GM19463 (cell line): Measurements from ENCODE around the gene DDX1.
"Not testable (repeated sequence)": the region's sequence is repeated elsewhere in the genome, so short reads cannot be mapped to it uniquely, and the experiment has no call there.

ENCODE experiments used
- ATAC-seq: cut with Tn5 transposase; IDR thresholded peaks from one replicate; pipeline ENCODE4 v1.9.1; 2021; ENCODE audit warnings: mild to moderate bottlenecking, moderate library complexity; ENCODE audit not compliant: unreplicated experiment

Gene DDX1

DNA sequence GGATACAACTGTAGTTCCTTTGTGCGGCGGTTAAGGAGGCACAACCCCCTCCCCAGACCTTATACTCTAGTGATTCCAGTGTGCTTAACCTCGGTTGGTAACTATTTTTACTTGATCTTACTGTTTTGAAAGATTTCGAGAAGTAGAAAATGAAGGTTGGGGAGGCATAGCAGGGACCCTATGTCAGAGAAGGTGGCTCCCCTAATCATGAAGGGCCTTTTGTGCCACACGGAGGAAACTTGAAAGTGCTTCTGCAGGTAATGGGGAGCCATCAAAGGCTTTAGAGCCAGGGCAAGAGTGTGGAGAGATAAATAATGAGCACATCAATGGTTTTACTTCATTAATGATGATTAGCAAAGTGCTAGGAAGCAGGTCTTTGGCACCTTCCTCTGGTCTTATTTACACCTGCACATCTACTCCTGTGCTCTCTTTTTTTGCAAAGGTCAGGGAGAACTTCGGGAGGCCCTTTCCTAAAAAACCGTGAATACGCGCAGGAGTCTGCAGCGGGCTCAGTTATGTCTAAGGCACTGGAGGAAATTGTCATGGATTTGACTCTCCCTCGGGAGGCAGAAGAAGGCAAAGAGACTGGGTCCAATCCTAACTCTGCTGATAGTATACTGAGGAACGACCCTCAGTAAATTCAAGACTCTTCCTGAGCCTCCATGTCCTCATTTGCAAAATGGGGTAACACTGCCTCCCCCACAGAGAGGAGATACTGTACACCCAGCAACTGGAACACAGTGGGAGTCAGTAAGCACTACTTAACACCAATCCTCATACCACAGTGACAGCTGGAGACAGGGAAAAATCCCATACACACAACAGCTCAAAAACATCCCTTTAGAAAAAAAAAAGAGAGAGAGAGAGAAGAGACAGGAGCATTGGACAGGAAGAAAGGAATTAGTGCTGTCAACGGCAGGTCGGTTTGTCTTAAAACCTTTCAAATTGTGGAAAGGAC lies 81.6 kb downstream of the DDX1 start:
- no peak for ATAC-seq

- ATAC-seq, result no peak
Observed at GRCh38 chr2:15673919-15674636, 82.4 kb downstream of the DDX1 start.

DNA sequence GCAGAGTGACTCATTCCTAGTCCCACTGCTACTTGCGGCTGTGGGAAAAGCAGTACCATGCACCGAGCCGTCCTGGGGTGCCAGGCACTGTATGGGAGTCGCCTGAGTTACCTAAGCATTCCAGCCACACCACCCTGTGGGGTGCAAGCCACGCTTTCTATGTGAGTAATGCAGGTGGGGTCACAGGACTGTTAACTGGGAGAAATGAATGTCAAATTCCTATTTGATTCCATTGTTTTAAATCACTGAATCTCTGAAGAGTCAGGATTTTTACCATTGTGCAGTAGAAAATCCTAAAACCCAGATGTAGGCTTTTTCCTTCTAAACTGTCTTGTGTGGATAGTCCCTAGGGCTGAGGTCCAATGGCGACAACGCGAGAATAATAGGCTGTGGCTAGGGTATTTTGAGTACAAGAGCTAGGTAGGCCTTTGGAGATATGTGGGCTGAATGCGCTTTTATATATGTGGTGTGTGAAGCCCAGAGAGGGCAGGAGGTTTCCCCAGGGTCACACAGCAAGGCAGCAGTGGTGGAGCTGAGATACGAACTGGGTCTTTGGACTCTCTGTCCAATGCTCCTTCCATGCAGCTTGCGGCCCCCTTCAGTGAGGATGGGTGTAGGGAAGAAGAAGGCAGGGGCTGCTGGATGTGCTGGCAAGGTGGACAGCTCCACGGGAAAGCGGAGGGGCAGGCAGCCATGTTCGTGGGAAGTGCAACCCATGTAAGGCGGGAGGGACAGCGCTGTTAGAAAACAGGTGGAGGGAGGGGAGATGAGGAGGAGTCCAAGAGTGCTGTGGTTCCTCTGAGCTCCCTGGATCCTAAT lies 83.2 kb downstream of the DDX1 start:
- ATAC-seq, result no peak

- ATAC-seq, result no peak
Observed at GRCh38 chr2:15675456-15676195, 84.0 kb downstream of the DDX1 start.

DNA sequence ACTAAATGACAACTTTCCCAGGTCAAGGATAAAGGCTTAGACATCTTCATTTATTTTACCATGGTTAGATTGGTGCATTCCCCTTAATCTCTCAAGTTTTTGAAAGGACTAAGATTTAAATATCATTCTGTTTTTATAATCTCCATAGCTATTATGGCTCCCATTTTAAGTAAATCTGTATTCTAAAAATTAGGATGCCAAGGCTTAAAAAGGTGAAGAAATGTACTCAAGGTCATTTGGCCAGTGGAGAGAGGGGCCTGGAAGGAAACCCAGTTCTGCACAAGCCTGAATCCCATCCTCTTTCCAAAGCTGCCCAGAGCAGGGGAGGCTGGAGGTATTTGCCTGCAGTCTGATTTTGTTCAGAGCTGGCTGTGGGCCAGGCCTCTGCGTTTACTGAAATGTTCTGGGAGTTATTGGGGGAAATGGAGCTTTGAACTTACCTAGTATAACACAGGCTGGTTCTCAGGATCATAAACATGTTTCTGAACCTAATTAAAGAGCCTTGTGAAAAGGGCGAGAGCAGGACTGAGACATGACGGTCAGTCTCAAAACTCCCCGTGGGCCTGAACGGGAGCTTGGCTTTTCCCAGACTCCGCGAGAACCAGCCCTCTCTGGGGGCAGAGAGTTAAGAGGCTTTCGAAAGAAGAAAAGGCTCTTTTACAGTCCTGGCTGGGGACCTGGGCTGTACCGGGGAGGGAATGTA lies 85.6 kb downstream of the DDX1 start:
- ATAC-seq, result no peak

DNA sequence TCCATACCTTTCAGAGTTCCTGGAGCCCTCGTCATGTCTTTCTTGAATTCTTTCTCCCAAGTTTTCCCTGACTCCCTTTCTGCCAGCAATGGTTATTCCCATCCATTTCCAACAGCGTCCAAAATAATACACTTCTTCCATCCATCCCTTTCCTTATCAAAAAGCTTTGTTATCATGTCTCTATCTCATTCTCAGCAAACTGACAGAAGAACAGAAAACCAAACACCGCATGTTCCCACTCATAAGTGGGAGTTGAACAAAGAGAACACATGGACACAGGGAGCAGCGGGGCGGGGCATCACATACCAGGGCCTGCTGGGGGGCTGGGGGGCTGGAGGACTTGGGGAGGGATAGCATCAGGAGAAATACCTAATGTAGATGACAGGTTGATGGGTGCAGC lies 86.7 kb downstream of the DDX1 start:
- no peak for ATAC-seq

- ATAC-seq, result no peak
Observed at GRCh38 chr2:15678909-15679308, 87.2 kb downstream of the DDX1 start.

DNA sequence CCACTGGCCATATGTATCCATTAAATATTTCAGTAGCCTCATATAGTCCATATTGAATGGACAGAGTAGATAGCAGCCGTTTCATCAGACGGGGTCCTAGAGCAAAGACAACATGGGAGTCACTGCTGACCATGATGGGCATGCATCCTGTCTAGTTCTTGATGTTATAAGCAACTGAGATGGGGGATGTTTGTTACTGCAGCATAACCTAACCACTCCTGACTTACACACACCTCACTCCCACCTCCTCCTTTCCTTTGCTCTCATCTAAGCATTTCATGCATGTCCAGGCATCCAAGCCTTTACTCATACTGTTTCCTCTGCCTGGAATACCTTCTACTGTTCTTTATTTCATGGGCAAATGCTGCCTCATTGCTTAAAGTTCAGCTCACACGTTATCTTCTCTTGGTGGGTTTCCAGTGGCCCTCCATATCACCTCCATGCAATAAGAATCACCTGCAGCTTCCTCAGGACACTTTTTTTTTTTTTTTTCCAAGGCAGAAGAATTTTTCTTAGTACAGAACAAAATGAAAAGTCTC lies 87.8 kb downstream of the DDX1 start:
- no peak for ATAC-seq

- ATAC-seq, result not testable (repeated sequence)
Observed at GRCh38 chr2:15680132-15680531, 88.5 kb downstream of the DDX1 start.
